ENCODE measurements around the gene LRPPRC. TPM values are rescaled to one million over a fixed set of nuclear protein-coding genes. Genes with fewer than 3 reads are reported as not detected.

LRPPRC gene
- total RNA-seq, 1 donor from 2014 or later: 56.1 TPM

GRCh38 chr2:43977677-43978375 is 18.0 kb downstream of the LRPPRC start:
- no peaks in the 10 kb centered on the region for H3K9me3 ChIP-seq
- no peak for ATAC-seq
- peaks cover 92% of the 10 kb centered on the region for H3K36me3 ChIP-seq

GRCh38 chr2:43960921-43961320 is 34.9 kb downstream of the LRPPRC start:
- Histone ChIP-seq H3K36me3 (peaks cover 90% of the 10 kb centered on the region), H3K4me3 (no peak overlapping the region), H3K9me3 (no peaks in the 10 kb centered on the region), H3K27ac (no peak overlapping the region), H3K27me3 (no peaks in the 10 kb centered on the region), H3K4me1 (no peaks in the 10 kb centered on the region)
- DNase-seq: no peak
- intact Hi-C loops (cut with DNase I): no loop called here
- ATAC-seq: no peak
- no peak for TF ChIP-seq CTCF (IDR thresholded peaks at IDR 0.05)

More at GRCh38 chr2:43977677-43978375, 18.0 kb downstream of the LRPPRC start:
- intact Hi-C loops (cut with DNase I): no loop called here
- H3K4me3 ChIP-seq: no peak overlapping the region
- TF ChIP-seq CTCF (IDR thresholded peaks at IDR 0.05): no peak
- H3K4me1 ChIP-seq: no peaks in the 10 kb centered on the region
- no peak for DNase-seq
- no peak overlapping the region for H3K27ac ChIP-seq
- no peaks in the 10 kb centered on the region for H3K27me3 ChIP-seq

DNA sequence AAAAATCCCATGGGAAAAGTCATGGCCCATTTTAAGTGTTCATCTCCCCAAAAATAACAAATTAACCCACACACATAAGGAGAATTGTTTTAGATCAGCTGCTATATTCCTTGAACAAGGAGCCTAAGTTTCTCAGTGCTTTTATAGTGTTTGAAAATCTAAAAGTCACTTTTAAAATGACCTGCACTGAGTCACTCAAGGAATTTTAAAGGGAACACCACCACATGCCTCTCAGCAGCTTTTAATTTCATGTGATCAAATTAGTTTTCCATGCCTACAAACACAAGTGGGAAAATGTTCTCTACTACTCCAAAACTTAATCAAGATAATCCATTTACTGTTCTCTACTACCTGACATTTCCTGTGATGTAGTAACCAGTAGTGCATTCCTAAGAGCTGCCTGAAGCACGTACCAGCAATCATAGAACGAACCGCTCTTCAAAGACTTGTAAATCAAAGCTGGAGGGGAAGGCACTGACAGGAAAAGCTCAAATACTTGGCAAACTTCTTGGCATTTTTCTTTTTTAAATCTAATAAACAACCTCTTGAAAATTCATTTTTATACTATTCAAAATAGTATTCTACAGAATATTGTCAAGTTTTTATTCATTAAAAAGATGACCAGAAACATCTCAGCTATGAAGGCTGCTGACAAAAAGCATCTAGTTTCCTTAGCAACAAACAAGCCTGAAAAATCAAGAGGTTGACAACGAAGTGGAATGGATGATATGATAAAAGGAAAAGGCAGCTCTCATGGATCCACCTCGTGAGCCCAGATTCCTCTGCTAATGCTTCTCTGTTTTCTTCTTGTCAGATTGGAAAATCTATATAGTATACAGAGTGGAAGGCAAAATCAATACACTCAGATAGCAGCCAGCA is 37.2 kb downstream of the LRPPRC start:
- peaks cover 99% of the 10 kb centered on the region for H3K36me3 ChIP-seq
- TF ChIP-seq CTCF (IDR thresholded peaks at IDR 0.05): no peak
- DNase-seq (no peak), ATAC-seq (peak; percentile 38)
- H3K4me3 ChIP-seq: no peak overlapping the region
- H3K9me3 ChIP-seq: no peaks in the 10 kb centered on the region
- intact Hi-C loops (cut with DNase I): no loop called here
- no peak overlapping the region for H3K27ac ChIP-seq
- no peaks in the 10 kb centered on the region for H3K27me3 ChIP-seq
- no peaks in the 10 kb centered on the region for H3K4me1 ChIP-seq

DNA sequence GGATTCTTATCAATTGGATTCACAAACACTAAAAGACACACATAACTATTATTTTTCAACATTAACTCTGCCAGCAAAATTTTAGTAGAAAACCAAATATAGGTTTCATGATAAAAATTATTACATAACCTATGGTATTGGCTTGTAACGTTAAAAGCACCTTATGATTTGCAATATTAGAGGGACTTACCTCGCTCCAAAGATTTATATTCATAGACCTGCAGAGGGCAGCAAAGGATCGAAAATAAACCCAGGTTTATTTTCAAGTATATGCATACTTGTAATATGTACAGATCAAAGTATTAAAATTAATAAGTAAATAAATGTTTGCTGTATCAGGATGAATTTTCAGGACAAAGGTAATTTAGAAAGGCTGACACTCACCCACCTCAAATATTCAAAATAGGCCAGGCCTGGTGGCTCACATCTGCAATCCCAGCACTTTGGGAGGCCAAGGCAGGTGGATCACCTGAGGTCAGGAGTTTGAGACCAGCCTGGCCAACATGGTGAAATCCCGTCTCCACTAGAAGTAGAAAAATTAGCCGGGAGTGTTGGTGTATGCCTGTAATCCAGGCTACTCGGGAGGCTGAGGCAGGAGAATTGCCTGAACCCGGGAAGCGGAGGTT is 45.3 kb downstream of the LRPPRC start:
- ATAC-seq (no peak), DNase-seq (no peak)
- no peaks in the 10 kb centered on the region for H3K4me1 ChIP-seq
- H3K4me3 ChIP-seq: no peak overlapping the region
- H3K27me3 ChIP-seq: no peaks in the 10 kb centered on the region
- TF ChIP-seq CTCF (IDR thresholded peaks at IDR 0.05): peak; percentile 47
- H3K9me3 ChIP-seq: no peaks in the 10 kb centered on the region
- intact Hi-C loops (cut with DNase I): no loop called here
- H3K27ac ChIP-seq: no peak overlapping the region
- peaks cover 91% of the 10 kb centered on the region for H3K36me3 ChIP-seq

DNA sequence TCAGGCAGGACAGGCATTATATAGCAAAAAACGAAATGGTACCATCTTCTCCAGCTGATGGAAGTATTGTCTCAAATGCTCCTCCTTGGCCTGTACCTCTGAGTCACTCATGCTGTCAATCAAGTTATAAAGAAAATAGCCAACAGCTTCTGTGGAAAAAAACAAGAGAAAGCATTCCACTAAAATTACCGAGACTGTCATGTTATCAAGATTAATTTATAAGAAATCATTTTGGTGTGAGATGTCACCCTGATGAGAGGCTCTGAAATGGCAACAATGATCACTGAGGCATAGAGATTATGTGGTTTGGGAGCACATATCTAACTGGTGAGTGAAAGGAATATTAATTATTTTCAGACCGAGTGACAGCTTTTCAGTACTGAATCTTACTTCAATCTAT is 47.4 kb downstream of the LRPPRC start:
- H3K36me3 ChIP-seq: peaks cover 89% of the 10 kb centered on the region

More for the DNA sequence above, 47.4 kb downstream of the LRPPRC start:
- ATAC-seq (no peak), DNase-seq (no peak)
- TF ChIP-seq CTCF (IDR thresholded peaks at IDR 0.05): no peak
- Histone ChIP-seq H3K9me3 (no peaks in the 10 kb centered on the region), H3K4me3 (no peak overlapping the region), H3K27me3 (no peaks in the 10 kb centered on the region), H3K4me1 (no peaks in the 10 kb centered on the region), H3K27ac (no peak overlapping the region)
- intact Hi-C loops (cut with DNase I): no loop called here

Data from upper lobe of right lung (tissue), 1 donor.